Smooth muscle cell of the brain vasculature (primary cell): ENCODE data around the gene DCP2.

Experiments
- DNase-seq: peaks from one replicate; pipeline ENCODE4 v3.0.0-alpha.2; 2012; ENCODE audit warnings: low read depth, low spot score

The DCP2 gene

GRCh38 chr5:112967520-112968083, 9.0 kb upstream of the DCP2 start:
- DNase-seq = no peak

GRCh38 chr5:112968411-112969106, 8.0 kb upstream of the DCP2 start:
- no peak for DNase-seq

GRCh38 chr5:112971276-112971675, 5.3 kb upstream of the DCP2 start:
- DNase-seq = no peak

GRCh38 chr5:112973036-112973435, 3.6 kb upstream of the DCP2 start:
- no peak for DNase-seq

- DNase-seq = no peak
Observed at GRCh38 chr5:112973904-112974303, 2.7 kb upstream of the DCP2 start.

GRCh38 chr5:112974901-112975300, 1.7 kb upstream of the DCP2 start:
- DNase-seq = no peak

- no peak for DNase-seq
Observed at GRCh38 chr5:112975721-112976431, 722 bp upstream of the DCP2 start.

GRCh38 chr5:112977440-112977861, 853 bp downstream of the DCP2 start:
- DNase-seq = no peak

- DNase-seq = no peak
Observed at GRCh38 chr5:112978836-112979235, 2.2 kb downstream of the DCP2 start.

GRCh38 chr5:112979723-112980122, 3.1 kb downstream of the DCP2 start:
- no peak for DNase-seq

GRCh38 chr5:112983363-112983762, 6.8 kb downstream of the DCP2 start:
- DNase-seq = no peak

- DNase-seq = no peak
Observed at GRCh38 chr5:112986224-112986623, 9.6 kb downstream of the DCP2 start.

GRCh38 chr5:112995764-112996618, 19.4 kb downstream of the DCP2 start:
- DNase-seq = no peak

GRCh38 chr5:112996830-112997374, 20.3 kb downstream of the DCP2 start:
- DNase-seq = no peak

- no peak for DNase-seq
Observed at GRCh38 chr5:112998296-112998695, 21.7 kb downstream of the DCP2 start.

GRCh38 chr5:113000466-113000865, 23.9 kb downstream of the DCP2 start:
- DNase-seq = no peak

- no peak for DNase-seq
Observed at GRCh38 chr5:113002423-113002822, 25.8 kb downstream of the DCP2 start.

GRCh38 chr5:113003763-113004162, 27.2 kb downstream of the DCP2 start:
- DNase-seq = no peak

GRCh38 chr5:113005454-113005853, 28.9 kb downstream of the DCP2 start:
- DNase-seq = no peak

GRCh38 chr5:113017881-113018635, 41.5 kb downstream of the DCP2 start:
- DNase-seq = no peak
